NB4 (cell line): ENCODE measurements around the gene CUEDC2.

Source experiments
- CTCF ChIP-seq: IDR thresholded peaks from one replicate; pipeline ENCODE4 v1.5.1; 2012; ENCODE audit warnings: low read depth, low read length
- MAX ChIP-seq: IDR thresholded peaks from 2 replicates; pipeline ENCODE4 v1.6.1; 2011; ENCODE audit warnings: low read depth, low read length

GRCh38 chr10:102425444-102425843, 6.9 kb downstream of the CUEDC2 start:
- no peak for TF ChIP-seq CTCF
- TF ChIP-seq MAX: no peak
